Mucosa of descending colon (tissue), 3 donors: ENCODE measurements around the gene FOXP1. TPM values are rescaled to one million over a fixed set of nuclear protein-coding genes. Genes with fewer than 3 reads are reported as not detected.
A peak's percentile ranks its signal among the peaks of the same experiment; 100 is the strongest.

ENCODE experiments used
- ATAC-seq: fragments of 200-7000 bp; cut with Tn5 transposase; one replicate; pipeline ENCODE4 v1.9.1; 2020; ENCODE audit warnings: mild to moderate bottlenecking, moderate library complexity
- DNase-seq, 3 donors: peaks; one replicate each; pipeline ENCODE4 v3.0.0-alpha.2; 2020
- H3K36me3 ChIP-seq: fragments of 200-600 bp; one replicate; pipeline ENCODE4 v1.8.0; 2021; ENCODE audit warnings: low read depth, mild to moderate bottlenecking
- H3K4me1 ChIP-seq: fragments of 200-600 bp; one replicate; pipeline ENCODE4 v1.8.0; 2021; ENCODE audit warnings: low read depth, mild to moderate bottlenecking
- H3K4me3 ChIP-seq: fragments of 200-600 bp; one replicate; pipeline ENCODE4 v1.8.0; 2021; ENCODE audit warnings: mild to moderate bottlenecking
- H3K9me3 ChIP-seq: fragments of 200-600 bp; one replicate; pipeline ENCODE4 v1.8.0; 2021; ENCODE audit warnings: mild to moderate bottlenecking
- CTCF ChIP-seq: fragments of 200-600 bp; IDR thresholded peaks from one replicate; pipeline ENCODE4 v1.8.0; 2022; ENCODE audit warnings: antibody characterized with exemption, mild to moderate bottlenecking
- intact Hi-C, 2 donors: fragments of 100-400 bp; cut with DNase I in 1 of 2; cut with micrococcal nuclease in 1 of 2; formaldehyde crosslinking; loops; one replicate each; pipeline versions ENCODE4 v1.11.0 to v1.11.1; 2022; cut with DNase I, micrococcal nuclease
- long read RNA-seq, 2 donors: library from polyadenylated mRNA; unstranded; transcript quantifications; one replicate each; pipeline ENCODE4 v2.0.0, GENCODE V29; 2019 to 2021
- total RNA-seq, 3 donors: library from RNA; stranded (reverse); fragmentation: NEBNext Ultra II Directional in 2 of 3; extraction: Animal tissue kit (Norgen Biotek cat#: 25700) in 2 of 3; gene quantifications; one replicate each; pipeline versions ENCODE4 v1.2.1 to v1.2.4, GENCODE V29; 2021 to 2023
- donor health status: DM: no; HTN: no; CAD: no; lungs with moderate emphysema.
- donor health status: DM: no; HTN: no; CAD: no.
- donor health status: DM: no; HTN: yes; CAD: no.

FOXP1 gene
- total RNA-seq, result 100 to 1,000 TPM; 133 to 217 (median 214) TPM
- long read RNA-seq, donor 1, transcript FOXP1-273 (15 exons, 1,948 nt), result major isoform, 22 of 108 reads
- long read RNA-seq, donor 1, partial matches to known transcripts, result 13 of 108 reads
- long read RNA-seq, donor 1, other reads (novel, unspliced or antisense), result 52 of 108 reads
- long read RNA-seq, donor 2, transcript FOXP1-273 (15 exons, 1,948 nt), result major isoform, 6 of 48 reads
- long read RNA-seq, donor 2, partial matches to known transcripts, result 12 of 48 reads
- long read RNA-seq, donor 2, other reads (novel, unspliced or antisense), result 23 of 48 reads

- no peaks in the 10 kb centered on the region for H3K36me3 ChIP-seq
- intact Hi-C loops, result loop anchor here (10.0 kb wide), 2 partner anchors 269 to 529 kb away; no protein-coding TSS in a partner anchor
- no peak for TF ChIP-seq CTCF
- peak within 1 kb of the TSS; percentile 59 for H3K4me3 ChIP-seq
- peaks cover 13% of the 10 kb centered on the region for H3K4me1 ChIP-seq
- peak; percentile 81 for ATAC-seq
- DNase-seq, result peak; percentile 85 to 92 (median 86)
- no peaks in the 10 kb centered on the region for H3K9me3 ChIP-seq
Observed at GRCh38 chr3:71583566-71584393, at the start of gene FOXP1. Gene FOXP1, minus strand, starts transcription at chr3:71583728. Its CDS starts 385,347 bp downstream, at chr3:71198381.

- ATAC-seq (peak; percentile 37), DNase-seq (peak in 1 of 3 donors; percentile 16)
- Histone ChIP-seq H3K4me1 (no peaks in the 10 kb centered on the region), H3K4me3 (no peak overlapping the region), H3K9me3 (no peaks in the 10 kb centered on the region), H3K36me3 (no peaks in the 10 kb centered on the region)
- TF ChIP-seq CTCF, result no peak
- intact Hi-C loops, result no loop called here
Observed at GRCh38 chr3:71629711-71630110, 46.2 kb upstream of the FOXP1 start.

GRCh38 chr3:71629289-71629688, 45.8 kb upstream of the FOXP1 start:
- Histone ChIP-seq H3K9me3 (no peaks in the 10 kb centered on the region), H3K4me1 (no peaks in the 10 kb centered on the region), H3K36me3 (no peaks in the 10 kb centered on the region), H3K4me3 (no peak overlapping the region)
- ATAC-seq, result no peak
- no peak for TF ChIP-seq CTCF
- DNase-seq, result no peak
- intact Hi-C loops, result no loop called here

- no peaks in the 10 kb centered on the region for H3K36me3 ChIP-seq
- DNase-seq, result no peak
- no peak for TF ChIP-seq CTCF
- ATAC-seq, result no peak
- H3K4me3 ChIP-seq, result no peak overlapping the region
- intact Hi-C loops, result no loop called here
- H3K9me3 ChIP-seq, result no peaks in the 10 kb centered on the region
- no peaks in the 10 kb centered on the region for H3K4me1 ChIP-seq
Observed at GRCh38 chr3:71628522-71628921, 45.0 kb upstream of the FOXP1 start.

- DNase-seq (no peak), ATAC-seq (no peak)
- Histone ChIP-seq H3K4me3 (no peak overlapping the region), H3K36me3 (no peaks in the 10 kb centered on the region), H3K9me3 (no peaks in the 10 kb centered on the region), H3K4me1 (no peaks in the 10 kb centered on the region)
- intact Hi-C loops, result no loop called here
- no peak for TF ChIP-seq CTCF
Observed at GRCh38 chr3:71625676-71626075, 42.1 kb upstream of the FOXP1 start.
